HCT116 (cell line): Measurements from ENCODE around the gene COL21A1.

Experiments used
- CEBPB ChIP-seq: IDR thresholded peaks from 2 replicates; pipeline ENCODE4 v1.6.1; 2012; ENCODE audit warnings: low read depth
- EZH2 ChIP-seq: fragments of 200-600 bp; sonication (generic); IDR thresholded peaks from 2 replicates; pipeline ENCODE4 v1.6.1; 2017; ENCODE audit warnings: antibody characterized with exemption, mixed run types
- EZH2phosphoT487 ChIP-seq: fragments of 200-600 bp; IDR thresholded peaks from 2 replicates; pipeline ENCODE4 v1.6.1; 2018; ENCODE audit warnings: antibody characterized with exemption, borderline replicate concordance
- POLR2A ChIP-seq: IDR thresholded peaks from 2 replicates; pipeline ENCODE4 v1.7.0; 2011; ENCODE audit warnings: borderline replicate concordance; ENCODE audit not compliant: insufficient read depth, insufficient read length; ENCODE audit errors: extremely low read depth
- POLR2AphosphoS5 ChIP-seq: IDR thresholded peaks from 2 replicates; pipeline ENCODE4 v1.6.1; 2011; ENCODE audit warnings: mild to moderate bottlenecking, low read depth, low read length, moderate library complexity
- TCF7L2 ChIP-seq: IDR thresholded peaks from 2 replicates; pipeline ENCODE4 v1.7.0; 2011; ENCODE audit warnings: borderline replicate concordance, inconsistent platforms; ENCODE audit not compliant: insufficient read depth, insufficient read length; ENCODE audit errors: extremely low read depth
- ZNF274 ChIP-seq: fragments of 200-500 bp; sonication (Bioruptor generic); IDR thresholded peaks from 2 replicates; pipeline ENCODE4 v1.6.1; 2014; ENCODE audit warnings: mild to moderate bottlenecking, low read depth, low read length, inconsistent platforms
- TF ChIP-seq, protein P1 (sequence below), 3 experiments: fragments of 200-600 bp in 1 of 3; sonication (generic) in 1 of 3; IDR thresholded peaks in 2 of 3; conservative IDR thresholded peaks in 1 of 3; 2 replicates each; pipeline ENCODE4 v1.5.1; 2012 to 2017; ENCODE audit warnings: low read depth in 2 of 3, low read length in 2 of 3, antibody characterized with exemption in 1 of 3, borderline replicate concordance in 1 of 3, control low read depth in 1 of 3, mild to moderate bottlenecking in 1 of 3, mixed read lengths in 1 of 3, mixed run types in 1 of 3, moderate library complexity in 1 of 3; ENCODE audit not compliant: insufficient read depth in 1 of 3
- TF ChIP-seq, protein P2 (sequence below): IDR thresholded peaks from 2 replicates; pipeline ENCODE4 v1.6.1; 2012; ENCODE audit warnings: low read depth

DNA sequence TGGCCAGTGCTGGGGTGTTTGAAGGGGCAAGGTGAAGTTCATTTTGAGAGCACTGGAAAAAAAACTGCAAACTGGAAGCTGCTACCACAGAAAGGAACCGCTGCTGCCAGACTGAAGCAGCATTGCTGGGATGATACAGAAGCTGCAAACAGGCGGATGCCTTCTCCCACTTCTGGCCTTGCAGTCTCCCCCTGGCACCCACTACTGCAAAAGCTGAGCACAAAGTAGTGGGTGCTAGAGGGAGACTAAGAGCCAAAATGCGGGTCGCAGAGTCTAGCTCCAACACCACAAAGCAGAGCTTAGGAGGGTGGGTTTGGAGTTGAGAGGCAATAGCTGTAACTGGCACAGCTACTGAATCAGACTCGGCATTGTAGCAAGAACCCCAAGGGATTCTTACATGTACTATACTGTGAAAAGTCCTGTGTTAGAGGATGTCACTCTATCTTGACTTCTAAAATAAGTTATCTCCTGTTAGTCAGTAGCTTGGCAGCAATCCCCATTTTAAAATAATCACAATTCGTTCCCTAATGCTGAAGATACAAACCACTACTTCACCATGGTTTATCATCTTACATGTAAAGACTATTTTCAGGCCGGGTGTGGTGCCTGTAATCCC is 44.0 kb upstream of the COL21A1 start:
- TF ChIP-seq, protein P1, sequence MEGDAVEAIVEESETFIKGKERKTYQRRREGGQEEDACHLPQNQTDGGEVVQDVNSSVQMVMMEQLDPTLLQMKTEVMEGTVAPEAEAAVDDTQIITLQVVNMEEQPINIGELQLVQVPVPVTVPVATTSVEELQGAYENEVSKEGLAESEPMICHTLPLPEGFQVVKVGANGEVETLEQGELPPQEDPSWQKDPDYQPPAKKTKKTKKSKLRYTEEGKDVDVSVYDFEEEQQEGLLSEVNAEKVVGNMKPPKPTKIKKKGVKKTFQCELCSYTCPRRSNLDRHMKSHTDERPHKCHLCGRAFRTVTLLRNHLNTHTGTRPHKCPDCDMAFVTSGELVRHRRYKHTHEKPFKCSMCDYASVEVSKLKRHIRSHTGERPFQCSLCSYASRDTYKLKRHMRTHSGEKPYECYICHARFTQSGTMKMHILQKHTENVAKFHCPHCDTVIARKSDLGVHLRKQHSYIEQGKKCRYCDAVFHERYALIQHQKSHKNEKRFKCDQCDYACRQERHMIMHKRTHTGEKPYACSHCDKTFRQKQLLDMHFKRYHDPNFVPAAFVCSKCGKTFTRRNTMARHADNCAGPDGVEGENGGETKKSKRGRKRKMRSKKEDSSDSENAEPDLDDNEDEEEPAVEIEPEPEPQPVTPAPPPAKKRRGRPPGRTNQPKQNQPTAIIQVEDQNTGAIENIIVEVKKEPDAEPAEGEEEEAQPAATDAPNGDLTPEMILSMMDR (IDR thresholded peaks at IDR 0.05 in 2 of 3, conservative IDR thresholded peaks at IDR 0.05 in 1 of 3; ENCODE audit: borderline replicate concordance in 1 of 3, insufficient read depth in 1 of 3, low read depth in 2 of 3, low read length in 2 of 3) = no peak
- TF ChIP-seq, protein P2, sequence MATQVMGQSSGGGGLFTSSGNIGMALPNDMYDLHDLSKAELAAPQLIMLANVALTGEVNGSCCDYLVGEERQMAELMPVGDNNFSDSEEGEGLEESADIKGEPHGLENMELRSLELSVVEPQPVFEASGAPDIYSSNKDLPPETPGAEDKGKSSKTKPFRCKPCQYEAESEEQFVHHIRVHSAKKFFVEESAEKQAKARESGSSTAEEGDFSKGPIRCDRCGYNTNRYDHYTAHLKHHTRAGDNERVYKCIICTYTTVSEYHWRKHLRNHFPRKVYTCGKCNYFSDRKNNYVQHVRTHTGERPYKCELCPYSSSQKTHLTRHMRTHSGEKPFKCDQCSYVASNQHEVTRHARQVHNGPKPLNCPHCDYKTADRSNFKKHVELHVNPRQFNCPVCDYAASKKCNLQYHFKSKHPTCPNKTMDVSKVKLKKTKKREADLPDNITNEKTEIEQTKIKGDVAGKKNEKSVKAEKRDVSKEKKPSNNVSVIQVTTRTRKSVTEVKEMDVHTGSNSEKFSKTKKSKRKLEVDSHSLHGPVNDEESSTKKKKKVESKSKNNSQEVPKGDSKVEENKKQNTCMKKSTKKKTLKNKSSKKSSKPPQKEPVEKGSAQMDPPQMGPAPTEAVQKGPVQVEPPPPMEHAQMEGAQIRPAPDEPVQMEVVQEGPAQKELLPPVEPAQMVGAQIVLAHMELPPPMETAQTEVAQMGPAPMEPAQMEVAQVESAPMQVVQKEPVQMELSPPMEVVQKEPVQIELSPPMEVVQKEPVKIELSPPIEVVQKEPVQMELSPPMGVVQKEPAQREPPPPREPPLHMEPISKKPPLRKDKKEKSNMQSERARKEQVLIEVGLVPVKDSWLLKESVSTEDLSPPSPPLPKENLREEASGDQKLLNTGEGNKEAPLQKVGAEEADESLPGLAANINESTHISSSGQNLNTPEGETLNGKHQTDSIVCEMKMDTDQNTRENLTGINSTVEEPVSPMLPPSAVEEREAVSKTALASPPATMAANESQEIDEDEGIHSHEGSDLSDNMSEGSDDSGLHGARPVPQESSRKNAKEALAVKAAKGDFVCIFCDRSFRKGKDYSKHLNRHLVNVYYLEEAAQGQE = no peak
- no peak for TF ChIP-seq EZH2phosphoT487
- TF ChIP-seq ZNF274 = no peak
- TF ChIP-seq POLR2A = no peak
- no peak for TF ChIP-seq POLR2AphosphoS5
- TF ChIP-seq EZH2 = no peak
- no peak for TF ChIP-seq CEBPB
- TF ChIP-seq TCF7L2 = no peak
